Measurements from ENCODE around the gene LRPAP1.
"Not testable (repeated sequence)": the region's sequence is repeated elsewhere in the genome, so short reads cannot be mapped to it uniquely, and the experiment has no call there.

LRPAP1 gene

DNA sequence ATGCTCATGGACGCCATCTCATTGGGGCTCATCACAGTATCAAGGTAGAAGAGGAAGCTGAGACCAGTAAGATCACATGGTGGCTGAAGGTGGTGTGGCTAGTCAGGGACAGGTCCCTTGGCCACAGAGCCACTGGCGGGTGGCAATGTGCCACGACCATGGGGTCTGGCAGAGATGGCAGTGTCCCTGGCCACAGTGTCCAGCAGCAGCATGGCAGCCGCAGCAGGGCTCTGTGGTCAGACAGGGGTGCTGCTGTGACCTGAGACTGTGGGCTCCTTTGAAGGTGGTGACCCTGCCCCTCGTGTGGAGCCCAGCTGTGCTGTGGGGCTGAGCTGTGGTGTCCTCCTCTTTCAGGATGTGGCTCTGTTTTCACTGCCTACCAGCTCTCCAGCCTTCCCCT is 71.3 kb downstream of the LRPAP1 start:
- no peak for DNase-seq (ENCODE audit: low read depth in 3 of 3)

DNA sequence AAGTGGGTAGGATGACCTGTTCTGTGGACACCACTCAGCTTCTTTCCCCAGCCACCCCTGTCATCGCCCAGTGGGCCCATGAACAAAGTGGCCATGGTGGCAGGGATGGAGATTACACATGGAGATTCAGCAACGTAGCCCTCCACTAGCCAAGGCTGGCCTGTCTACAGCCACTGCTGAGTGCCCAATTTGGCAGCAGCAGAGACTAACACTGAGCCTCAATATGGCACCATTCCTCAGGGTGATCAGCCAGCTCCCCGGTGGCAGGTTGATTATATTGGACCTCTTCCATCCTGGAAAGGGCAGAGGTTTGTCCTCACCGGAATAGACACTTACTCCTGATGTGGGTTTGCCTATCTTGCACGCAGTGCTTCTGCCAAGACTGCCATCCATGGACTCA is 73.1 kb downstream of the LRPAP1 start:
- not testable (repeated sequence) for DNase-seq (ENCODE audit: low read depth in 3 of 3)

DNA sequence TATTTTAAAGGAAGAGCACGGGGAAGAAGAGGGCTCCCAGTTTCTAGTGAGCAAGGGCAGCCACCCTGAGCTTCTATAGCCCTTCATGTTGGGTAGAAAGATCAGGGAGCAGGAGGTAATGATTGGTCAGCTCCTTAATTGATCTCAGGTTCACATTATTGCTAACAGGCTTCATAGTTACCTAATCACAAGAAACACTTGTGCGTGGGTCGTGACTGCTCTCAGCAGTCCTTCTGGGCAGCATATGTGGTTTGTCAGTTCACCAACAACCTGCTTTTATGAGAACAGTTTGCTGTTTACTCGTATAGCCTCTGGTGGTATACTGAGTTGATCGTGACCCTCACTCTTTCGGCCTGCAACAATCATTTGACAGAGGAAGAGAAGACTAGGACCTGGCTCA is 73.9 kb downstream of the LRPAP1 start:
- DNase-seq (ENCODE audit: low read depth in 3 of 3), result no peak

DNA sequence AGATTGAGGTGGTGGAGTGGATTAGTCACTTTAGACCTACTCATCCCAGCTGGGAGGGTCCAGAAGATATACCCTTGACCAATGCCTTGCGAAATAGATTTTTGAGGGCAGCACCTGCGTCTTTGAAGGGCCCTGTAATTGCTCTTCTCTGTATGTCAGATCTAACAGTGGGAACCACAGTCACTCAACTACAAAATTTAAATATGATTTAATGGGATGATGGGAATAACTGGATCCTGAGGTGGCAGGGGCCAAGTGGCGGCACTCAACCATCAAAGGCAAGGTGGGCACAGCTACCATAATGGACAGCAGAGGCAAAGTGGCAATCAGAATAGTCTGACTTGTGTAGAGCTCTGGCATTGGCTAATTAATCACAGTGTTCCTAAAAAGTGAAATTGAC is 76.6 kb downstream of the LRPAP1 start:
- DNase-seq (ENCODE audit: low read depth in 3 of 3), result not testable (repeated sequence)

Data from stimulated activated CD4-positive, alpha-beta T cell treated with anti-CD3 and anti-CD28 coated beads, TNF-alpha, amount 100 ng/mL, for 48 hours (primary cell).